GM18870 (cell line): Measurements from ENCODE around the gene IVD.

Experiments used
- ATAC-seq: cut with Tn5 transposase; IDR thresholded peaks from one replicate; pipeline ENCODE4 v1.9.1; 2021; ENCODE audit warnings: moderate library complexity; ENCODE audit not compliant: unreplicated experiment

The IVD gene

DNA sequence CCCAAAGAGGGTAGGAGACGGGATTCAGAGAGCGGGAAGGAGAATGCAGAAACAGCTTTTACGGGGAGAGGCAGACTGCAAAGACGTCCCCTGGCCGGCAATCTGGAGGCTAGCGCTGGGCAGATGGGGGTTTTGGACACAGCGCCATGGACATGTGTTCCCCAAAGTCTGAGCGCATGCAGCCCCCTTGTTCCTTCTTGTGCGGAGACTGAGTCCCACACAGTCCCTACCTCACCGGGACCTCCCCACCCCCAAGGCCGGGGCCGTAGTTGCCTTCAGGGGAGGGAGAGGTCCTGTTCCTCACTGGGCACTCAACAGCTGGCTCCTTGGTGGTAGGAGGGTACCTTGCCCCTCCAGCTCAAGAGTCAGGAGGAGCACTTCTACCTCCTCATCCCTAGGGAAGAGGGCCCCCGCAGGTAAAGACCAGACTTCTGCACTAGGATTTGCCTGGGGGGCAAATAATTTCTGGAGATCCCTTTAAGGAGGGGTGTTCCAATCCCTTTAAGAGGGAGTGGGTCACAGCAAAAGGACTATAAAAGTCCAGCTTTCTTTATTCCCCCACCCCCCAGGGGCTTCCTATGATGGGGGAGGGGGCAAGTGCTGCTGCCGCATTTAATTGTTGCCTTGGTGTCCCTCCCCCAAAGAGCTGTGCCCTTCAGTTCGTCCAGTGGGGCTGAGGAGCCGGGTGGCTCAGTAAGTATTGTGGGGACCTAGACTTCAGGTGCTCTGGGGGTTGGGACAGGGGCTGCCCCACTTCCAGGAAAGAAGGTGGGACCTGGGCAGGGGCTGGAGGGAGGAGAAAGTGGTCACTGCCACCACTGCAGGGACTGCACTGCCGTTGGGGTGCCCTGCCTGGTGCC, 31.5 kb downstream of the IVD start:
- ATAC-seq, result no peak

DNA sequence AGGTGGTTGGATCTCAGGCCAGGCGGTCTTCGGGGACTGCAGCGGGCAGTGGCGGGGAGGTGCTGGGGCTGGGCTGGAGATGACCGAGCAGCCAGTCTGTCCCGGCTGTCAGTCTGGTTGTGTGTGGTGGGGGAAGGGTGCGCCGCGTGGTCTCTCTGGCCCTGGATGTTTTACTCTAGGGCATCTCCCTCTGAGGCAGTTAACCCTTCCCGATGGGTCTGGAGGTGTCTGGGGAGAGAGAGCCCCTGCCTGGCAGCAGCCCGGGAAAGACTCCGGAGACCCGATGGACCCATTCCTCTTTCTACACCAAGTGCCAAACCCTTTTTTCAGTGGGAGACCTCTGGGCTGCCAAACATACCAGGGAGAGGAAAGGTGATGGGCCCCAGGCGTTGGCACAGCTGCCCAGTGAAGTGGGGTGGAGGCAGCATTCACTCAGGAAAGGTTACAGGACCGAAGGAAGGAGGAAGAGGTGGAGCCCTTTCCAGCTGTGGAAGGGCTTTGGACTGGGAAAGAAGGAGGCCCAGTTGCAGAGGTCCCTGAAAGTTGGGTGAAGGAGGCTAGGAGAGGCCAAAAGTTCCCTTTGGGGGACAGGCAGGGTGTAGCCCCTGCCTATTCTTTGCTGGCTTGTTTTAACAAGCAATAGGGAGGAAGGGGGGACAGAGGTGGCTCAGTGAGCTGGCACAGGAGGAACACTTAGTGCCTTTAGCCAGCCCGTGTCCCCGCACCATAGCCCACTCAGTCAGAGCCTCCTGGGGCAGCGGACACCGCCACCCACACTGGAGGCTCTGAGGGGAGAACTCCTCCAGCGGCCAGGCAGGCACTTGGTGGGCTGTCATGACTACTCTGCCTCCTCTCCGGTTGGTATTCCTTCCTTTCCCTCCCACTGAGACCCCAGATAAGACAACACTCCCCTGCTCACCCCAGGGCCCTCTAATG, 32.4 kb downstream of the IVD start:
- ATAC-seq, result no peak

DNA sequence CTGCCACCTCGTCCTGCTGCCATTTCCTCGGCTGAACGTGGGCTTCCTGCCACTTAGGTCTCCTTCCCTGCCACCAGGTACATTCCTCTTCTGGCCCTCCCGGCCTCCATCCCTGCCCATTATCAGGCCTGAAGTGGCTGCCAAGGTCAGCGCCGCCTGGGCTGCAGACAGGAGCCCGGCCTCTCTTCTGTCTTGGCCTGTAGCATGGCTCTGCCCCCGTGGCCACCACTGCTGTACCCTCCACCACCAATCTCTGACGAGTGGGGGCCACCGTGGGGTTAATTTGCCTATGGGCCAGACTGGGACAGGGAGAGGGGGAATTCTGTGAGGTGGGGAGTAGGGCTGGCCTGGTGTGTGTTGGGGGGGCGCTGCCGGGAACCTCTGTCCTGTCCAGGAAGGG, 33.1 kb downstream of the IVD start:
- ATAC-seq, result no peak

DNA sequence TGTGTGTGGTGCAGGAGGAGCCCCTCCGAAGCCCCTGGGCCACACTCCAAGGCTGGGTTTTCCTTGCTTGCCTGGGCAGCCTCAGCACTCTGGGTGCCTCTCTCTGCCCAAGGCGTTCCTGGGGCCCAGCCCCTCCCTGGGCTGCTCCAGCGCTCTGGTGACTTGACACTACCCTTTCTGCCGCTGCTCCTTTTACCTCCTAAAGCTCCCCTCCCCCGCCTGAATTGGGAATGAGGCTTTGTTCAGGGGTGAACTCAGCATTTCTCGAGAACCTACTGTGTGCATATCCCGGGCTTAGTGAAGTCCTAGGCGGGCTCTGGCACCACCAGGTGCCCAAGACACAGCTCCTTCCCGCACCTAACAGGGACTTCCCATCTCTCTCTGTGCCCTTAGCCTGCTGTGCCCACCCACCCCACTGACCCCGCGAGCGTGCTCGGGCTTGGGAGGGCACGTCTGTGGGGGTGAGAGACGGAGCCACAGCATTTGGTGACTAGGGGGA, 33.9 kb downstream of the IVD start:
- ATAC-seq, result no peak

DNA sequence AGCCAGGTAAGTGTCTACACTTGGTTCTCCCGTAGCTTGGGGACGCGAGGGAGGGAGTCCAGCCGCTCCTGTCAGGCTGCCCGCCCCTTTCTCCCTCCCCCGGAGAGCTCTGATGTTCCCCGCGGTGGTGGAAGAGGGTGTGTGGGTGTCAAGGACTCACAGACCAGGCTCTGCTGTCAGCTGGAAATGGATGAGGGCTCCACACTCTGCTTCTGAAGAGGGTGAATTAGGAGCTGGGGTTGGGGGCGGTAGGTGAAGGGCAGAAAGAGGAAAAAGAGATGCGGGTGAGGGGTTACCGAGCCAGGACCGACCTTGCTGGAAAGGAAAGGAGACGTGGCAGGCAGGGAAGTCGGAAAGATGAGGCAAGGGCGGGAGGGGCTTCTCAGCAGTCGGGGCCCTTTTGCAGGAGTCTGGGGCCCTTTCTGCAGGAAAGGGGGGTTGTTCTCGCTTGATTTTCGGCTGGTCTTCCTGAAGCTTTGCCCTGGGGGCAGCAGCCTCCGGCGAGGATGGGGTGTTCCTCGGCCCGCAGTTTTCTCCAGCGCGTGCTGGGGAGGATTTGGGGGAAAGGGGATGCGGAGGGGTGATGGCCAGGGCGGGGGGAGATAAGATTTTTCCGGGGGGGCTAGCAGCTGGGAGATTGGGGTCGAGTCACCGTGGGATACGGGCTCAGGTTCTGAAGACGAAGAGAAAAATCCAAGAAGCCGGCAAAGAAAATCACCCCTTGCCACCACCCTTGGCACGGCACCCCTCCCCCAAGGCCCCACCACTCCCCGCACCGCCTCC, 34.6 kb downstream of the IVD start:
- no peak for ATAC-seq

DNA sequence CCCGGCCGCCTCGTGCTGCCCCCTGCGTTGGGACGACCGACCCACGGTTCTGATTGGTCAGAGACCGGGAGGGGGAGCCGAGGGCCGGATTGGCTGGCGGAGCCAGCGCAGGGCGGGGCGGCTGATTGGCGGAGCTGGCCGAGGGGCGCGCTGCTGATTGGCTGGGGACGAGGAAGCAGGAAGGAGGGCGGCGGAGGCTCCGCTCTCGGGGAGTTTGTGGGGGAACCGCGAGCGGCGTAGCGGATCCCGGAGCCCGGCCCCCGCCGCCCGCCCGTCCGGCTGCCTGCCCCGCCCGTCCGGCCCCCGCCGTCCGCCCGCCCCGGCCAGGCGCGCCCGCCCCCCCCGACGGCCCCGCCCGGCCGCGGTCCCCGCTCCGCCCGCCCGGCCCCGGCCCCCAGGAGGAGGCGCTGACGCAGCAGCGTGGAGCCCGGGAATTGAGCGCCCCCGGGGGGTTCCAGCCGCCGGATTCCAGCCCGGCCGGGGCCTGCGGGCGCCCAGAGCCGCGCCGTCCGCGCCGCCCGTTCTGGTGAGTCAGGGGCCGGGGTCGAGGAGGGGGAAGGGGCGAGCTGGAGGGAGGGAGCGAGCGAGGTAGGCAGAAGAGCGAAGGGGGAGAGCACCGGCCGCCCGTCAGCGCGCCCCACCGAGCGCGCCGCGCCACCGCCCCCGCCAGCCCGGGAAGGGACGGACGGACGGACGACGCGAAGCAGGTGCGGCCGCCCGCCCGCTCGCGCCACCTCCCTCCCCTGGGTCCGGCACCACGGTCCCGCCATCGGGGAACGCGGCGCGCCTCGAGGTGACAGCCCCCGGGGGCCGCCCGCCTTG, 35.4 kb downstream of the IVD start, which contains the start of gene BAHD1:
Gene BAHD1, plus strand, starts transcription at position 211 of the 822 bp plus-strand sequence. CDS start 17,512 bp downstream, outside the sequence.
- peak; percentile 66 for ATAC-seq

DNA sequence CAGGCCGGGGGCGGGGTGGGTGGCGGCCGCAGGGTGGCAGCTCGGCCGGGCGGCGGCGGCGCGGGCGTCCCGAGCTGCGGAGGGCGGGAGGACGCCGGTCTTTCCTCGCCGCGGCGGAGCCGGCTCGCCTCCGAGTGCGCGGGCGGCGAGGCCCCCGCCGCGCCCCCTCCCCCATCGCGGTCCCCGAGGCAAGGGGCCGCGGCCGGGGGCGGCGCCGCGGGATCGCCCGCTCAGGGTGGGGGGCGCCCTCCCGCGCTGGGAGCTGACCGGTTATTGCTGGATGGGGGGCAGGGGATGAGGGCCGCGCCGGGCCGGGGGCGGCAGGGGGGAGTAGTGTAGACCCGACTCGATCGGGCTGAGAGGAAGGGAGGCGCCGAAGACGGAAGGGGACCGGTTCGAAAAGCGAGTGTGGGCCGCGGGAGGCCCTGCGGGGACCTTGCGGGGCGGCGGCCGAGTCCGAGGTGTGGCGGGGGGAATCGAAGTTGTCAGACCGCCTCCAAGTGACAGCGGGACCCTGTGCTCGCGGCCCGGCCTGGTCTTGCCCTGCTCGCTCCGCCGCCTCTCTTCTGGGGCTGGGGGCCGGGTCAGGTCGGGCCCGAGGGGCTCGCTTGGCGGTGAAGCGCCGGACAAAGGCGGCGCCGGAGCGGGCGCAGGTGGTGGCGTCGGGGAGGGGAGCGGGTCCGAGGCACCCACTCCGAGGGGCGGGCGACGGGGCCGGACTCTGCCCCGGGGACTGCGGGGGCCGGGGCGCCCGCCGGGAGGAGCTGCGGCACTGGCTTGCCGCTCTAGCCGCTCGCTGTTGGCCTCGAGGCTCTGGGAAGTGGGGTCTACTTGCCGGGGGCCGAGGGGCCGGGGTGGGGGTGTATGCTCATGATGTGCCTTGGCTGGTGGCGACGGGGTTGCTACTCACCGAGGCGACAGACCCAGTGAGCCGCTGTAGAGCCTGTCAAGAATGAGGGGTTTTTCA, 36.3 kb downstream of the IVD start:
- no peak for ATAC-seq

DNA sequence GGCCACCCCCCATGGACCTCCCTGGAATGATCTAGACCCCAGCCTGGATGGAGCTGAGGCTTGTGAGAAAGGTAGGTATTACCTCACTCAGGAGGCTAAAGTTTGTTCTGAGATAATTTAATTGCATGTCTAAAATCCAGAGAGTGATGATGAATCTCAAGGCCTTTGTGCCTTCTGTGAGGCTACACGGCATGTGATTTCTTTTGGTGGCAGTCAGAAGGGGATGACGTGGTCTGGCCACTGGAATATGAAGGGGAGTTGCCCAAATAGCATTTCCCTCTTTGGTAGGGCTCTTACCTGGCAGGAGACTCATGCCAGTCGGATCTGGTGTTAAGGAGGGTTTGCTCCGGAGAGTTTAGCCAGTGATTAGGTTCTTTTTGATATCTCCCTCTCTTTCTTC, 37.7 kb downstream of the IVD start:
- no peak for ATAC-seq

DNA sequence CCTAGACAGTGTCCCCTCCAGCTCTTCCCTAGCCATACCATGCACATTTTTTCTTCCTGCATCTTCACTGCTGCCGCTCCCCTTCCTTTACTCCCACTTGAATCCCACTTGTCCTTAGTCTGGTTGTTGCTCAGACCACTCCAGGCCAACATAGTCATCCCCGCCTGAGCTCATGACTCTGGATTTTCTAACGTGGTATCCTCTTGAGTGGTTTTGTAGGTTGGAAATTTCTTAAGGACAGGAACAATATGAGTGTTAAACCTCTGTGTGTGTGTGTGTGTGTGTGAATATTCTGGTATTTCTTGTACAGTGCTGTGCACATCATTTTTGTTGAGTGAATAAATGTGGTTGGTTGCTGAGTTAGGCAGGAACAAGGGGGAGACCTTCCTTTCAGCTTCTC, 38.3 kb downstream of the IVD start:
- no peak for ATAC-seq

DNA sequence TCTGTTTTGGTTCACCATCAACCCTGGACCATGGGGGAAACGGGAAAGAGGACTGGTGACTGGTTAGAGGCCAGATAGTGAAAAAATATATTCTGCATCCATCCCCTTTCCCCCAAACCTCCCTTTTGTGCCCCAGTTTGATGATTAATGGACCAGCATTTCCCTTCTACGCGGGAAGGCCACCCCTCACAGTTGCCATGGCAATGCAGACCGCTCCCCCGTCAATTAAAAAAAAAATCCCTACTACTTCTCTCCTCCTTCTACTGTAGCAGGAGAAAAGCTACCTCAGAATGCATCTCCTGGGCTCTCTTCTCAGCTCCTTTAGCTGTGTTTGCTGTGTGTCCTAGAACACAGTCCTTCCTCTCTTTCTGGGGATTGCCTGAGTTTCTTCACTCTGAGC, 39.1 kb downstream of the IVD start:
- no peak for ATAC-seq

DNA sequence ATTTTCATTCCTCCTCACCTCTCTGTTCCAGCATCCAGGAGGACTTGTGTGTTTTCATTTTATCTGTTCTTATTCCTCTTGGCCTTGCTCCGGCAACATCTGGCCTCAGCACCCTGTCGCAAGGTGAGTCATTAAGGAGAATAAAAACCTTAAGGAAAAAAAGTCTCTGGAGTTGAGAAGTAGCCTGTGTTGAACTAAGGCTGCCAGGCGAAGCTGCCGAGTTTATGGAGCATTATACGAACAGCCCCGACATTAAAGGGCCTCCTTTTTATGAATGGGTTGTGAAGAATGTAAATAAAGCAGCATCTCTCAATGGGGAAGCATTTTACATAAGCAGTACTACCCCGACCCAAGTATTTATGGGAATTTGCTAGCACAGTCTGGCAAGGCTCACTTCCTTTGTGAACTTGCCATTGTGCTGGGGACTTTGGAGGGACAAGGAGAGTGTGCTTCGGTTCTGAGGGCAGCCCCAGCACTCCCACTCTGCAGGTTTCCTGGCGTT, 39.9 kb downstream of the IVD start:
- ATAC-seq, result no peak

DNA sequence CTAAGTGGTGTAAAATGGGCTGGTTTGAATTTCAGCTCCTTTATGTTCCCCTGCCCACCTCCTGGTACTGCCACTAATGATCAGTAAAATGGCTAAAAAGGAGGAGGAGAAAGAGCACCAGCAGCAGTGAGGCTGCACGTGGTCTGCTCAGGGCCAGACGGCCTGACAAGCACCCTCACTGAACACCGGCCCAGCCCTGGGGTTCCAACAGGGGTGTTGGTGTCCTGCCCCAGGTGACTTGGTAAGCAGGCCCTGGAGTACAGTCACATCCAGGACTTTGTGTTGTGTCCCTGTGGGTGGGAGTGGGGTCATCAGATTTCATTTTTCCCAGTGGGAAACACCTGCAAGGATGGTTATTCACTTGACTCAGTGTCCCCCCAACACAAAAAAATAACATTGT, 40.5 kb downstream of the IVD start:
- no peak for ATAC-seq

DNA sequence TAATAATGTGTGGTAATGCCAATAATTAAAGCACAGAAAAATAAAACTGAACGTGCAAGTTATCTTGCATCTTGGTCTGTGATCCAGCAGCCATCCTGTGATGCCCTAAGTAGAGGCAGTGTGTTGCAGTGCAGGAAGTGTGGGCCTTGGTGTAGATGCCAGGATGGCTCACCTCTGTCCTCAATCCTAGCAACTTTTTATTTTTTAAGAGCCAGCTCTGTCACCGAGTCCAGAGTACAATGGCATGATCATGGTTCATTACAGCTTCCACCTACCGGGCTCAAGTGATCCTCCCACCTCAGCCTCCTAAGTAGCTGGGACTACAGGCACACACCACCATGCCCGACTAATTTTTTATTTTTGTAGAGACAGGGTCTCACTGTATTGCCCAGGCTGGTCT, 42.8 kb downstream of the IVD start:
- ATAC-seq, result no peak

DNA sequence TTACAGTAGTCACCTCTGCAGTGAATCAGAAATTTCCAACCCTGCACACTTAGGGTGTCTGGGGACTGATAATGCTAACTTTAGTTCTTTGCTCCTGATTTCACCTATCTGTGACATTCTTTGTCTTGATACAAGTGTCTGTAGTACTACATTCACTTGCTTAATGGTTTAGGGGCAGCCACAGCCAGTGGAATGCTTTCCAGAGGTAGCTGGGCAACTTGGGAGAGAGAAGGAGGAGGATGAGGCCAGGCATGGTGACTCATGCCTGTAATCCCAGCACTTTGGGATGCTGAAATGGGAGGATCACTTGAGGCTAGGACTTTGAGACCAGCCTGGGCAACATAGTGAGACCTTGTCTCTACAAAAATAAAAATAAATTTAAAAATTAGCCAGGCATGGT, 43.7 kb downstream of the IVD start:
- no peak for ATAC-seq

DNA sequence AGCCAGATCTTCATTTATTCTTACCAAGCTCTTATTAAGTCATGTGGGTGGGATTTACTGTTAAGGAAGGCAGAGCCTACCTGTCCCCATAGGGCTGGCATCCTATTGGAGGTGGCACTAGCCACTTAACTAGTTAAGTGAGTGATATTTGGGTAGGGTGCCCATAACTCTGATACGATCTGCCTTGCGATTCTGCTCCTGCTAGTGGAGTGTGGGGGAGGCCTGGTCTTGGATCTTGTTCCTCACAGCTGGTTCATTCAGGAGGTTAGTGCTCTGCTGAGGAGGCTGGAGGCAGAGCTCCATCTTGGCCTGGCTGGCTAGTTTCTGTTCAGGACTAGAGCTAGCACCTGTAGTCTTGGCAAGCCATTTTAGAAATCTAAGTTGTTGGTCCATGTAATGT, 44.5 kb downstream of the IVD start:
- ATAC-seq, result no peak

DNA sequence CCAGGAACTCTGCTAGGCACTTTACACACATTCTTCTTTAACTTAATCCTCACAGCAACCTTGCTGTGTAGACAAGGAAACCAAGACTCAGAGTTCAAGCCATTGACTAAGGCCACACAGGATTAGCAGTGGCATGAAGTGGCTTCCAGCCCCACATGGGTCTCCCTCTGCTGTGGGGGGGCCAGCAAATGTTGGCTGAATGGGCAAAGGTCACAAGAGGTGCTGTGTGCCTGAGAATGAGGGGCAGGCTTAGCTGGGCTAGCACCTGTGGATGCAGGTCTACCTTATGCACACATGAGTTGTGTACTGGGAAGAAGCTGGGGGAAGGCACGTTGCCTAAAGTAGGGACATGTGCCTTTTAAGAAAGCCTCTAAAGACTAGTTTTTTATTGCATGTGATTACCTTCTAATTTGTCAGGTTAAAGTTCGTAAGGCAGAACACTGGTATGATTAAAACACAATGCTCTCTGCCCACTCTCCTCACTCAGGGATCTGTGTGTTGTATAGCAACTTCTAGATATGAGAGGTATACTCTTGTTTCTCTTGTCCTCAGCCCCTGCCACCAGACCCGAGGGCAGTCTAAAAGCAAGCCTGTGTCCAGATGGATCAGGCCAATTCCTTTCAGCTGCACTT, 46.0 kb downstream of the IVD start:
- ATAC-seq, result no peak

DNA sequence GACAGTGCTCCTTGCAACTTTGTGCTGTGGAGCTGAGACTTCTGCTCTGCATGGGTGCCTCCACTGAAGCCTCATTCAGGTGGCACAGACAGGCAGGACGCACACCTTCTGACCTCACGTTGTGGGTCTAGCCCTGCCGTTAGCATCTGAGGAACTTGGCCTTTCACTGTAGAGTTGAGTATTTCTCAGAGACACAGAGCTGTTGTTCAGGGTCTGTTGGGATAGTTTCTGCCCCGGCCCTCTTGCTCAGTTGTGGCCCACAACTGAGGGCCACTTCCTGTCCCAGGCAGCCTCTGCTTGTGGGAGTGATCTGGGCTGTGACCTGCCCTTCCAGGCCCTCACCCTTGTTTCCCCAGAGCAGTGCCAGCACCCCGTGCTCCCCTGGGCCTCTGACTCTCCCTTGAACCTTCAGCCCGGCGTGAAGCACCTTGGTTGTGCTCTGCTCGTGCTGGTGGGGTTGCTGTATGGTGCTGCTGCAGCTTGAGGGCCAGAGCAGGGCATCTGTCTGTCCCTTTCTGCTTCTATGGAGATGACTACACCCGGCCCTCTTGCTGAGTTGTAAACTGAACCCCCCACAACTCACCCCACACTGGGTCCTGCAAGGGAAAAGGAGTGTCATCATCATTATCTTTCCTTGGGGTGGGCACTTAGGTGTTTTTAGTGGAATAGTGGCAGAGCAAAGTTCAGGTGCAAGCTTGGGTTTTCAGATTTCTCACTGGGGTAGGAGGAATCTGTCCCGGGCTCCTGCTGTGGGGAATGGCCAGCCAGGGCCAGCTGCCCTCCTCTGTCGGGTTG, 46.9 kb downstream of the IVD start:
- peak; percentile 44 for ATAC-seq
